GM10248 (cell line): Measurements from ENCODE around the gene TMEM229A.
"Not testable (repeated sequence)": the region's sequence is repeated elsewhere in the genome, so short reads cannot be mapped to it uniquely, and the experiment has no call there.

ENCODE experiments used
- CTCF ChIA-PET: fragments of 300-600 bp; sonication (Branson Sonifier 250); formaldehyde crosslinking; extraction: SDS; loops from one replicate; lab custom pipeline; 2021; ENCODE audit warnings: antibody characterized with exemption; lab: Yijun Ruan, JAX
- POLR2A ChIA-PET: fragments of 350-650 bp; sonication (Branson Sonifier 250); formaldehyde crosslinking; extraction: SDS; loops from one replicate; lab custom pipeline; 2020; ENCODE audit warnings: antibody characterized with exemption; lab: Yijun Ruan, JAX
- DNase-seq: peaks from one replicate; pipeline ENCODE4 v3.0.0; 2012; ENCODE audit errors: extremely low spot score
- CTCF ChIP-seq: IDR thresholded peaks from 2 replicates; pipeline ENCODE4 v1.5.1; 2012; ENCODE audit warnings: mild to moderate bottlenecking, low read depth; ENCODE audit errors: extremely low read depth, missing control alignments, control extremely low read depth

The TMEM229A gene

GRCh38 chr7:124029396-124030188 lies 3.3 kb downstream of the TMEM229A start:
- POLR2A ChIA-PET: no interaction called here
- no peak for TF ChIP-seq CTCF
- CTCF ChIA-PET: interaction anchor here (1.2 kb wide), 1 partner anchor 10 kb away, joined by 3 read pairs; no protein-coding TSS in a partner anchor
- DNase-seq: no peak

GRCh38 chr7:124027236-124027635 lies 5.6 kb downstream of the TMEM229A start:
- ChIA-PET POLR2A (no interaction called here), CTCF (no interaction called here)
- no peak for DNase-seq
- TF ChIP-seq CTCF: no peak

- POLR2A ChIA-PET, DNase-seq: not testable (repeated sequence)
- CTCF ChIA-PET: interaction anchor here (1.0 kb wide), 1 partner anchor 22 kb away, joined by 3 read pairs; no protein-coding TSS in a partner anchor
These were observed 8.5 kb downstream of the TMEM229A start for GRCh38 chr7:124024329-124024728.

GRCh38 chr7:124022551-124022950 lies 10.3 kb downstream of the TMEM229A start:
- ChIA-PET CTCF (no interaction called here), POLR2A (no interaction called here)
- no peak for DNase-seq
- no peak for TF ChIP-seq CTCF

- TF ChIP-seq CTCF: no peak
- POLR2A ChIA-PET: no interaction called here
- no peak for DNase-seq
- CTCF ChIA-PET: interaction anchor here (1.4 kb wide), 1 partner anchor 11 kb away, joined by 3 read pairs; no protein-coding TSS in a partner anchor
These were observed 12.8 kb downstream of the TMEM229A start for GRCh38 chr7:124020060-124020459.

GRCh38 chr7:124013306-124013705 lies 19.6 kb downstream of the TMEM229A start:
- ChIA-PET POLR2A (no interaction called here), CTCF (no interaction called here)
- no peak for DNase-seq
- no peak for TF ChIP-seq CTCF

- no peak for TF ChIP-seq CTCF
- ChIA-PET CTCF (interaction anchor here (1.5 kb wide), 1 partner anchor 15 kb away, joined by 3 read pairs; no protein-coding TSS in a partner anchor), POLR2A (no interaction called here)
- DNase-seq: no peak
These were observed 20.0 kb downstream of the TMEM229A start for GRCh38 chr7:124012864-124013263.
